ENCODE results near the gene TPH2.

Gene TPH2

GRCh38 chr12:72037006-72037795 lies 98.6 kb downstream of the TPH2 start:
- DNase-seq = no peak

- DNase-seq = no peak
These were observed 103.2 kb downstream of the TPH2 start for GRCh38 chr12:72041811-72042210.

- DNase-seq = no peak
These were observed 115.0 kb downstream of the TPH2 start for GRCh38 chr12:72053604-72054003.

GRCh38 chr12:72054511-72054910 lies 115.9 kb downstream of the TPH2 start:
- no peak for DNase-seq

- no peak for DNase-seq
These were observed 118.8 kb downstream of the TPH2 start for GRCh38 chr12:72057330-72057914.

GRCh38 chr12:72063073-72063472 lies 124.4 kb downstream of the TPH2 start:
- no peak for DNase-seq

GRCh38 chr12:72071030-72071429 lies 132.4 kb downstream of the TPH2 start:
- no peak for DNase-seq

GRCh38 chr12:72072592-72073212 lies 134.1 kb downstream of the TPH2 start:
- DNase-seq = no peak

- no peak for DNase-seq
These were observed 135.4 kb downstream of the TPH2 start for GRCh38 chr12:72074065-72074464.

GRCh38 chr12:72074956-72075355 lies 136.3 kb downstream of the TPH2 start:
- DNase-seq = no peak

- no peak for DNase-seq
These were observed 136.8 kb downstream of the TPH2 start for GRCh38 chr12:72075401-72075800.

- no peak for DNase-seq
These were observed 137.4 kb downstream of the TPH2 start for GRCh38 chr12:72075891-72076557.

GRCh38 chr12:72076558-72076915 lies 137.9 kb downstream of the TPH2 start:
- DNase-seq = no peak

- DNase-seq = no peak
These were observed 138.6 kb downstream of the TPH2 start for GRCh38 chr12:72077111-72077820.

GRCh38 chr12:72081777-72082176 lies 143.1 kb downstream of the TPH2 start:
- no peak for DNase-seq

All from activated CD8-positive, alpha-beta memory T cell treated with anti-CD3 and anti-CD28 coated beads for 24 hours (primary cell).